H1 (cell line): ENCODE data around the gene SCAPER. TPM values are rescaled to one million over a fixed set of nuclear protein-coding genes. Genes with fewer than 3 reads are reported as not detected.

ENCODE experiments used
- CTCF ChIA-PET: fragments of 300-600 bp; sonication (Branson Sonifier 250); formaldehyde crosslinking; loops from one replicate; lab custom pipeline; 2021; ENCODE audit not compliant: partially characterized antibody; lab: Charles Lee
- POLR2A ChIA-PET: fragments of 300-600 bp; sonication (Branson Sonifier 250); formaldehyde crosslinking; loops from one replicate; lab custom pipeline; 2021; ENCODE audit warnings: inconsistent platforms; ENCODE audit not compliant: partially characterized antibody; lab: Charles Lee
- DNase-seq, 2 experiments: peaks; one replicate each; pipeline versions ENCODE4 v3.0.0 to v3.0.0-alpha.2; 2010 to 2022; ENCODE audit warnings: low spot score in 2 of 2, low read depth in 1 of 2, mixed read lengths in 1 of 2
- FAIRE-seq: peaks from 2 replicates; lab custom pipeline; 2011; peaks lifted over from hg19 to GRCh38; lab: Jason Lieb, UNC
- H2AFZ ChIP-seq: 2 replicates; pipeline ENCODE4 v1.8.1; 2012; ENCODE audit warnings: low read length, inconsistent platforms
- H2AK5ac ChIP-seq: 2 replicates; pipeline ENCODE4 v1.6.1; 2013; ENCODE audit warnings: low read depth, low read length
- H2BK120ac ChIP-seq: replicated peaks from 2 replicates; pipeline ENCODE3; 2013; ENCODE audit warnings: low read depth, low read length, inconsistent platforms
- H2BK12ac ChIP-seq: 2 replicates; pipeline ENCODE4 v1.6.1; 2013; ENCODE audit warnings: low read depth, low read length
- H2BK15ac ChIP-seq: 2 replicates; pipeline ENCODE4 v1.6.1; 2013; ENCODE audit warnings: low read length
- H2BK20ac ChIP-seq: 2 replicates; pipeline ENCODE4 v1.6.1; 2013; ENCODE audit warnings: low read length
- H2BK5ac ChIP-seq: 2 replicates; pipeline ENCODE4 v1.6.1; 2013; ENCODE audit warnings: low read depth, low read length
- H3K14ac ChIP-seq: 2 replicates; pipeline ENCODE4 v1.6.1; 2013; ENCODE audit warnings: inconsistent platforms; ENCODE audit not compliant: insufficient read length
- H3K18ac ChIP-seq: 2 replicates; pipeline ENCODE4 v1.6.1; 2013; ENCODE audit warnings: low read length; ENCODE audit errors: extremely low read depth
- H3K23ac ChIP-seq: 2 replicates; pipeline ENCODE4 v1.6.1; 2013; ENCODE audit warnings: inconsistent platforms; ENCODE audit not compliant: insufficient read length
- H3K23me2 ChIP-seq: 2 replicates; pipeline ENCODE4 v1.6.1; 2013; ENCODE audit warnings: low read depth, low read length
- H3K27ac ChIP-seq: 2 replicates; pipeline ENCODE4 v1.6.1; 2011; ENCODE audit warnings: low read depth, low read length, inconsistent platforms
- H3K27me3 ChIP-seq, 4 experiments: replicated peaks in 1 of 4; 1 replicate in 1 of 4; 2 replicates in 3 of 4; pipeline versions ENCODE4 v1.6.1 to v1.8.1; 2011 to 2013; ENCODE audit warnings: low read length in 3 of 4, mild to moderate bottlenecking in 3 of 4, inconsistent platforms in 2 of 4, mixed read lengths in 2 of 4, moderate library complexity in 1 of 4; ENCODE audit not compliant: control insufficient read depth in 3 of 4, insufficient read depth in 3 of 4; ENCODE audit errors: extremely low read depth in 1 of 4
- H3K36me3 ChIP-seq, 4 experiments: 2 replicates each; pipeline versions ENCODE4 v1.6.1 to v1.8.1; 2011 to 2013; ENCODE audit warnings: mild to moderate bottlenecking in 4 of 4, low read length in 3 of 4, moderate library complexity in 2 of 4, control low read depth in 1 of 4, inconsistent platforms in 1 of 4; ENCODE audit not compliant: insufficient read depth in 4 of 4, control insufficient read depth in 2 of 4
- H3K4ac ChIP-seq: replicated peaks from 2 replicates; pipeline ENCODE3; 2013; ENCODE audit warnings: low read length, low read depth, mixed read lengths, inconsistent platforms; ENCODE audit not compliant: insufficient read length
- H3K4me1 ChIP-seq, 4 experiments: replicated peaks in 1 of 4; 1 replicate in 1 of 4; 2 replicates in 3 of 4; pipeline versions ENCODE4 v1.6.1 to v1.8.1; 2011 to 2013; ENCODE audit warnings: low read length in 3 of 4, inconsistent platforms in 2 of 4, mixed read lengths in 1 of 4; ENCODE audit not compliant: insufficient read depth in 4 of 4, control insufficient read depth in 3 of 4
- H3K4me2 ChIP-seq, 2 experiments: 2 replicates each; pipeline versions ENCODE4 v1.6.1 to v1.8.1; 2011 to 2013; ENCODE audit warnings: low read depth in 2 of 2, low read length in 2 of 2, control low read depth in 1 of 2, inconsistent platforms in 1 of 2, mild to moderate bottlenecking in 1 of 2; ENCODE audit not compliant: insufficient read depth in 1 of 2
- H3K4me3 ChIP-seq, 4 experiments: fragments of 200-600, 300-600 bp in 1 of 4; sonication (generic), shearing (Covaris generic), sonication (Bioruptor Twin) in 1 of 4; 2 replicates each; pipeline versions ENCODE4 v1.5.1 to v1.8.1; 2011 to 2016; ENCODE audit warnings: low read length in 4 of 4, low read depth in 3 of 4, control low read depth in 2 of 4, inconsistent platforms in 2 of 4, mild to moderate bottlenecking in 2 of 4, mixed read lengths in 1 of 4, moderate library complexity in 1 of 4; ENCODE audit not compliant: insufficient read depth in 2 of 4; ENCODE audit errors: extremely low read depth in 1 of 4
- H3K56ac ChIP-seq: replicated peaks from 2 replicates; pipeline ENCODE3; 2013; ENCODE audit warnings: low read depth, mild to moderate bottlenecking, mixed read lengths, low read length, inconsistent platforms; ENCODE audit not compliant: insufficient read length
- H3K79me1 ChIP-seq: 2 replicates; pipeline ENCODE4 v1.6.1; 2013; ENCODE audit warnings: low read depth, low read length, control low read depth
- H3K79me2 ChIP-seq, 2 experiments: 2 replicates each; pipeline versions ENCODE4 v1.6.1 to v1.8.1; 2012 to 2013; ENCODE audit warnings: low read length in 2 of 2, mild to moderate bottlenecking in 2 of 2, inconsistent platforms in 1 of 2; ENCODE audit not compliant: insufficient read depth in 2 of 2, control insufficient read depth in 1 of 2
- H3K9ac ChIP-seq, 4 experiments: replicated peaks in 1 of 4; 1 replicate in 1 of 4; 2 replicates in 3 of 4; pipeline versions ENCODE4 v1.6.1 to v1.8.1; 2011 to 2013; ENCODE audit warnings: low read depth in 3 of 4, low read length in 3 of 4, control low read depth in 2 of 4, mild to moderate bottlenecking in 2 of 4, moderate library complexity in 2 of 4, inconsistent platforms in 1 of 4; ENCODE audit errors: extremely low read depth in 1 of 4
- H3K9me3 ChIP-seq, 2 experiments: 2 replicates each; pipeline versions ENCODE4 v1.6.1 to v1.8.1; 2012 to 2013; ENCODE audit warnings: mild to moderate bottlenecking in 2 of 2, moderate library complexity in 2 of 2, control low read depth in 1 of 2, inconsistent platforms in 1 of 2, low read depth in 1 of 2, low read length in 1 of 2, mixed read lengths in 1 of 2; ENCODE audit not compliant: insufficient read depth in 2 of 2
- H4K20me1 ChIP-seq, 2 experiments: replicated peaks in 1 of 2; 2 replicates each; pipeline versions ENCODE3 to v1.8.1; 2011 to 2013; ENCODE audit warnings: inconsistent platforms in 2 of 2, low read length in 2 of 2, mild to moderate bottlenecking in 1 of 2; ENCODE audit not compliant: insufficient read depth in 2 of 2, control insufficient read depth in 1 of 2
- H4K5ac ChIP-seq: 2 replicates; pipeline ENCODE4 v1.6.1; 2013; ENCODE audit warnings: low read length, low read depth, mixed read lengths, inconsistent platforms; ENCODE audit not compliant: insufficient read length
- H4K8ac ChIP-seq: 2 replicates; pipeline ENCODE4 v1.8.0; 2013; ENCODE audit warnings: mild to moderate bottlenecking, moderate library complexity, low read length, inconsistent platforms; ENCODE audit not compliant: insufficient read depth; ENCODE audit errors: extremely low read depth
- H4K91ac ChIP-seq: replicated peaks from 2 replicates; pipeline ENCODE3; 2013; ENCODE audit warnings: low read length, mixed read lengths, inconsistent platforms; ENCODE audit not compliant: insufficient read length
- ASH2L ChIP-seq: fragments of 200-600, 300-600 bp; sonication (generic); IDR thresholded peaks from one replicate; pipeline ENCODE4 v1.7.1; 2017; ENCODE audit warnings: low read length
- BACH1 ChIP-seq: IDR thresholded peaks from 2 replicates; pipeline ENCODE4 v1.6.1; 2012; ENCODE audit warnings: low read length, improper control_type of control experiment
- CBX5 ChIP-seq: fragments of 300-800, 300-1000 bp; sonication (generic); IDR thresholded peaks from 2 replicates; pipeline ENCODE4 v1.7.1; 2016; ENCODE audit warnings: antibody characterized with exemption, low read length, low read depth
- EGR1 ChIP-seq: IDR thresholded peaks from 2 replicates; pipeline ENCODE4 v1.6.1; 2011; ENCODE audit warnings: low read depth, low read length, borderline replicate concordance
- HDAC6 ChIP-seq: IDR thresholded peaks from one replicate; pipeline ENCODE4 v1.7.1; 2012; ENCODE audit warnings: low read depth, mild to moderate bottlenecking, inconsistent platforms, low read length, moderate library complexity
- JUND ChIP-seq: IDR thresholded peaks from 2 replicates; pipeline ENCODE4 v1.6.1; 2011; ENCODE audit warnings: mild to moderate bottlenecking, improper control_type of control experiment, low read length
- KDM4A ChIP-seq: IDR thresholded peaks from one replicate; pipeline ENCODE4 v1.7.1; 2012; ENCODE audit warnings: low read depth, mild to moderate bottlenecking, moderate library complexity, low read length, inconsistent platforms; ENCODE audit not compliant: severe bottlenecking
- POLR2AphosphoS5 ChIP-seq: IDR thresholded peaks from 2 replicates; pipeline ENCODE4 v1.6.1; 2011; ENCODE audit warnings: low read depth, low read length
- RAD21 ChIP-seq, 2 experiments: IDR thresholded peaks in 1 of 2; conservative IDR thresholded peaks in 1 of 2; 2 replicates each; pipeline ENCODE4 v1.6.1; 2011; ENCODE audit warnings: low read depth in 2 of 2, low read length in 2 of 2, improper control_type of control experiment in 1 of 2, inconsistent platforms in 1 of 2, mild to moderate bottlenecking in 1 of 2, moderate library complexity in 1 of 2
- SRF ChIP-seq: IDR thresholded peaks from 2 replicates; pipeline ENCODE4 v1.6.1; 2011; ENCODE audit warnings: mild to moderate bottlenecking, low read depth, low read length, moderate library complexity
- TAF1 ChIP-seq: IDR thresholded peaks from 2 replicates; pipeline ENCODE4 v1.6.1; 2011; ENCODE audit warnings: mild to moderate bottlenecking, low read depth, low read length
- TEAD4 ChIP-seq: IDR thresholded peaks from 2 replicates; pipeline ENCODE4 v1.6.1; 2012; ENCODE audit warnings: low read depth, low read length, inconsistent platforms, mixed read lengths
- WGBS, 2 experiments: shearing (Covaris generic) in 1 of 2; methylation state at CpG; one replicate each; pipeline versions ENCODE4 v1.1.6 to v1.1.7; 2013 to 2015; ENCODE audit warnings: low lambda C conversion rate in 2 of 2, mixed read lengths in 2 of 2, inconsistent platforms in 1 of 2, low coverage in 1 of 2, missing lambda C conversion rate in 1 of 2; ENCODE audit not compliant: insufficient replicate concordance in 2 of 2, insufficient coverage in 1 of 2, insufficient read length in 1 of 2; ENCODE audit errors: extremely low coverage in 1 of 2, missing lambda C conversion rate in 1 of 2; 5-methylcytosine and 5-hydroxymethylcytosine counted together
- polyA plus RNA-seq, 7 experiments: library from polyadenylated mRNA; depleted of rRNA in 3 of 7; stranded (reverse) in 5 of 7; unstranded in 2 of 7; fragments of >200 nt in 5 of 7; fragments of 200-250 nt in 2 of 7; gene quantifications; 1 replicate in 5 of 7; 2 replicates in 1 of 7; 4 replicates in 1 of 7; pipeline versions ENCODE4 v1.2.1 to v1.2.3, GENCODE V29; 2011 to 2013; ENCODE audit warnings: missing spikeins in 2 of 7, mixed read lengths in 2 of 7
- total RNA-seq: library from RNA; stranded (reverse); fragmentation: NEBNext Ultra II Directional; extraction: Animal tissue kit (Norgen Biotek cat#: 25700); gene quantifications from 2 replicates; pipeline ENCODE4 v1.2.1, GENCODE V29; 2021

The SCAPER gene
- total and polyA plus RNA-seq, 2 of the 8 experiments (the other 6 are each of a cell fraction or from before 2014, with no cell fraction given) = 1.6 to 6.8 TPM

DNA sequence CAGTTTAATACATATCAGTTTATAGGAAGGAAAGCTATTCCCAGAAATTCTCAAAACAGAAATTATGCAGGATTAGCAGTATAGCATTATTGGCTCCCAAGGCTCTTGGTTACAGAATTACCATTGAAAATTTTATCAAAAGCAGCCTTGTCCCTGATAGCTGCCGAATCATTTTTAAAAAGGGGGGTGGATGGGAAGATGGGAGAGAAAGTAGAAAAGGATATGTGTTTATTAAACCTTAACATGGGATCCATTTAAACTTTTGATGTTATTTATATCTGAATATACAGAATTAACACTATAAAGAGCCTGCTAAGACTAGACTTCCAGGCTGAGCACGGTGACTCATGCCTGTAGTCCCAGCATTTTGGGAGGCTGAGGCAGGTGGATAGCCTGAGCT is 37.2 kb upstream of the SCAPER start:
- H3K9ac ChIP-seq = no peak overlapping the region
- no peak overlapping the region for H2AK5ac ChIP-seq
- H3K36me3 ChIP-seq = peaks cover 4 to 73% (median 27%) of the 10 kb centered on the region in 4 experiments; a peak in 7 of 8 replicates
- H3K9me3 ChIP-seq = no peaks in the 10 kb centered on the region
- no peak overlapping the region for H4K8ac ChIP-seq
- H2BK12ac ChIP-seq = no peak overlapping the region
- peaks cover 0 to 4% (median 1%) of the 10 kb centered on the region in 4 experiments; a peak in 2 of 7 replicates for H3K4me1 ChIP-seq
- H3K4ac ChIP-seq = no peak overlapping the region
- no peak overlapping the region for H2BK15ac ChIP-seq
- H3K18ac ChIP-seq = no peak overlapping the region
- H2BK20ac ChIP-seq = no peak overlapping the region
- TF ChIP-seq HDAC6 (no peak), POLR2AphosphoS5 (no peak), EGR1 (no peak), BACH1 (no peak), JUND (no peak), KDM4A (no peak), ASH2L (no peak), TEAD4 (no peak), RAD21 (IDR thresholded peaks at IDR 0.05 in 1 of 2, conservative IDR thresholded peaks at IDR 0.05 in 1 of 2; ENCODE audit: low read depth in 2 of 2, low read length in 2 of 2) (no peak), CBX5 (no peak), TAF1 (no peak), SRF (no peak)
- 81% methylated on average over 2 of the region's 2 CpGs; no CpG with 5 or more reads in 1 of the 2 experiments for WGBS, 2 experiments
- H3K4me2 ChIP-seq = no peak overlapping the region
- H2BK120ac ChIP-seq = no peak overlapping the region
- ChIA-PET POLR2A (interaction anchor here (1.3 to 4.1 kb wide), 4 partner anchors 9 to 16 kb away, joined by 4 to 26 read pairs (median 5); partner anchors contain the start of gene RCN2), CTCF (interaction anchor here (1.0 kb wide), 1 partner anchor 38 kb away, joined by 4 read pairs; no protein-coding TSS in a partner anchor)
- no peak overlapping the region for H2AFZ ChIP-seq
- FAIRE-seq = no peak
- no peak overlapping the region for H3K56ac ChIP-seq
- no peak overlapping the region for H4K91ac ChIP-seq
- H4K20me1 ChIP-seq = peaks cover 0 to 2% of the 10 kb centered on the region in 2 experiments
- H3K4me3 ChIP-seq = no peak overlapping the region
- no peak overlapping the region for H3K23ac ChIP-seq
- H3K79me2 ChIP-seq = peaks cover 0 to 4% of the 10 kb centered on the region in 2 experiments; a peak in 2 of 4 replicates
- no peak for DNase-seq
- H3K23me2 ChIP-seq = no peaks in the 10 kb centered on the region
- no peaks in the 10 kb centered on the region for H3K79me1 ChIP-seq
- H3K27ac ChIP-seq = no peak overlapping the region
- H4K5ac ChIP-seq = no peak overlapping the region
- H3K27me3 ChIP-seq = no peaks in the 10 kb centered on the region
- no peak overlapping the region for H3K14ac ChIP-seq
- H2BK5ac ChIP-seq = no peak overlapping the region
